HEK293T (cell line): ENCODE data around the gene CCDC87.
A peak's percentile ranks its signal among the peaks of the same experiment; 100 is the strongest.

ENCODE experiments used
- CTCF ChIA-PET: fragments of 350-600 bp; formaldehyde crosslinking; extraction: SDS; loops from one replicate; lab custom pipeline; 2021; ENCODE audit warnings: antibody characterized with exemption, inconsistent platforms; lab: Yijun Ruan, JAX
- POLR2A ChIA-PET: fragments of 350-600 bp; formaldehyde crosslinking; extraction: SDS; loops from one replicate; lab custom pipeline; 2020; ENCODE audit warnings: antibody characterized with exemption, inconsistent platforms; lab: Yijun Ruan, JAX
- DNase-seq: peaks from one replicate; pipeline ENCODE4 v3.0.0; 2012; ENCODE audit warnings: mixed read lengths; ENCODE audit errors: extremely low spot score
- ARNT ChIP-seq: fragments of 450-650 bp; IDR thresholded peaks from 2 replicates; pipeline ENCODE4 v1.6.1; 2017; ENCODE audit warnings: mild to moderate bottlenecking
- BHLHE40 ChIP-seq: fragments of 450-650 bp; IDR thresholded peaks from 2 replicates; pipeline ENCODE4 v1.6.1; 2016; ENCODE audit warnings: mild to moderate bottlenecking, moderate library complexity, borderline replicate concordance
- CTBP1 ChIP-seq: fragments of 450-650 bp; IDR thresholded peaks from 2 replicates; pipeline ENCODE4 v1.6.1; 2016; ENCODE audit warnings: borderline replicate concordance
- ELF4 ChIP-seq: fragments of 450-650 bp; IDR thresholded peaks from 2 replicates; pipeline ENCODE4 v1.6.1; 2017; ENCODE audit warnings: antibody characterized with exemption
- FOXA1 ChIP-seq: fragments of 450-650 bp; IDR thresholded peaks from 2 replicates; pipeline ENCODE4 v1.6.1; 2016; ENCODE audit warnings: mild to moderate bottlenecking
- FOXK2 ChIP-seq: fragments of 450-650 bp; IDR thresholded peaks from 2 replicates; pipeline ENCODE4 v1.6.1; 2016; ENCODE audit warnings: mild to moderate bottlenecking
- FOXM1 ChIP-seq: fragments of 450-650 bp; IDR thresholded peaks from 2 replicates; pipeline ENCODE4 v1.6.1; 2017; ENCODE audit warnings: mild to moderate bottlenecking, borderline replicate concordance
- HDGF ChIP-seq: fragments of 450-650 bp; IDR thresholded peaks from 2 replicates; pipeline ENCODE4 v1.6.1; 2017; ENCODE audit warnings: antibody characterized with exemption, borderline replicate concordance
- L3MBTL2 ChIP-seq: fragments of 450-650 bp; conservative IDR thresholded peaks from 2 replicates; pipeline ENCODE4 v1.6.1; 2016; ENCODE audit warnings: mild to moderate bottlenecking
- LEF1 ChIP-seq: fragments of 450-650 bp; IDR thresholded peaks from 2 replicates; pipeline ENCODE4 v1.6.1; 2017; ENCODE audit warnings: mild to moderate bottlenecking, borderline replicate concordance
- NFRKB ChIP-seq: fragments of 450-650 bp; IDR thresholded peaks from 2 replicates; pipeline ENCODE4 v1.6.1; 2016; ENCODE audit warnings: mild to moderate bottlenecking, moderate library complexity
- PKNOX1 ChIP-seq: fragments of 450-650 bp; IDR thresholded peaks from 2 replicates; pipeline ENCODE4 v1.6.1; 2016
- SP1 ChIP-seq: fragments of 450-650 bp; IDR thresholded peaks from 2 replicates; pipeline ENCODE4 v1.6.1; 2017
- SUZ12 ChIP-seq: fragments of 450-650 bp; IDR thresholded peaks from 2 replicates; pipeline ENCODE4 v1.6.1; 2016; ENCODE audit warnings: mild to moderate bottlenecking
- TARDBP ChIP-seq: fragments of 450-650 bp; IDR thresholded peaks from 2 replicates; pipeline ENCODE4 v1.6.1; 2016
- ZNF384 ChIP-seq: fragments of 450-650 bp; IDR thresholded peaks from 2 replicates; pipeline ENCODE4 v1.6.1; 2016

CCDC87 gene

GRCh38 chr11:66568124-66568916 lies 24.5 kb downstream of the CCDC87 start, which contains the start of gene CTSF:
CTSF (minus strand) TSS chr11:66568606; CDS start chr11:66568486, 120 bp downstream.
- TF ChIP-seq SUZ12 (no peak), BHLHE40 (no peak), CTBP1 (no peak), L3MBTL2 (peak; percentile 90), SP1 (no peak)

GRCh38 chr11:66567787-66568123 lies 25.1 kb downstream of the CCDC87 start:
- no peak for DNase-seq
- TF ChIP-seq SP1: no peak
- CTCF ChIA-PET: no interaction called here
- POLR2A ChIA-PET: interaction anchor here (1.5 kb wide), 3 partner anchors 10 to 110 kb away, joined by 3 to 7 read pairs (median 4); partner anchors contain the start of genes RBM4 and RBM4B

More at GRCh38 chr11:66568124-66568916, 24.5 kb downstream of the CCDC87 start, which contains the start of gene CTSF:
- DNase-seq: peak; percentile 74
- CTCF ChIA-PET: interaction anchor here (1.1 kb wide), 1 partner anchor 257 kb away, joined by 4 read pairs; no protein-coding TSS in a partner anchor
- POLR2A ChIA-PET: interaction anchor here (1.0 to 1.5 kb wide), 6 partner anchors 9 to 110 kb away, joined by 3 to 7 read pairs (median 4); partner anchors contain the start of genes RBM4, RBM4B and ZDHHC24

- TF ChIP-seq FOXM1: no peak
- TF ChIP-seq SP1: no peak
- TF ChIP-seq ZNF384: no peak
- no peak for TF ChIP-seq CTBP1
- no peak for TF ChIP-seq PKNOX1
- no peak for TF ChIP-seq HDGF
- TF ChIP-seq ARNT: no peak
- no peak for TF ChIP-seq LEF1
- no peak for TF ChIP-seq FOXA1
- TF ChIP-seq FOXK2: no peak
- no peak for TF ChIP-seq NFRKB
- TF ChIP-seq L3MBTL2: no peak
- DNase-seq: no peak
- ChIA-PET CTCF (no interaction called here), POLR2A (no interaction called here)
These were observed 26.6 kb downstream of the CCDC87 start for GRCh38 chr11:66566221-66566620.

GRCh38 chr11:66564984-66565383 lies 27.9 kb downstream of the CCDC87 start:
- no peak for DNase-seq
- TF ChIP-seq ZNF384 (no peak), TARDBP (no peak), FOXK2 (no peak), ARNT (no peak)
- ChIA-PET CTCF (interaction anchor here (0.7 kb wide), 1 partner anchor 806 kb away, joined by 4 read pairs; no protein-coding TSS in a partner anchor), POLR2A (no interaction called here)

GRCh38 chr11:66564538-66564937 lies 28.3 kb downstream of the CCDC87 start:
- ChIA-PET CTCF (interaction anchor here (0.7 kb wide), 1 partner anchor 806 kb away, joined by 4 read pairs; no protein-coding TSS in a partner anchor), POLR2A (no interaction called here)
- DNase-seq: no peak
- no peak for TF ChIP-seq ELF4
- no peak for TF ChIP-seq HDGF
- TF ChIP-seq FOXK2: no peak
- TF ChIP-seq L3MBTL2: no peak
- TF ChIP-seq BHLHE40: no peak
- no peak for TF ChIP-seq FOXM1
- TF ChIP-seq SP1: no peak
- TF ChIP-seq FOXA1: no peak
- no peak for TF ChIP-seq ARNT
- TF ChIP-seq SUZ12: no peak
- TF ChIP-seq TARDBP: no peak
- TF ChIP-seq PKNOX1: no peak
- TF ChIP-seq CTBP1: no peak
- TF ChIP-seq ZNF384: no peak
- TF ChIP-seq LEF1: no peak
- TF ChIP-seq NFRKB: no peak

GRCh38 chr11:66563832-66564231 lies 29.0 kb downstream of the CCDC87 start:
- ChIA-PET CTCF (no interaction called here), POLR2A (interaction anchor here (1.2 kb wide), 1 partner anchor 52 kb away, joined by 3 read pairs; the partner anchor contains the start of gene RBM14)
- no peak for DNase-seq
- TF ChIP-seq SUZ12 (no peak), LEF1 (no peak), FOXA1 (no peak), ZNF384 (no peak), NFRKB (no peak)

GRCh38 chr11:66562907-66563583 lies 29.8 kb downstream of the CCDC87 start:
- ChIA-PET CTCF (no interaction called here), POLR2A (interaction anchor here (1.2 to 2.0 kb wide), 2 partner anchors 17 to 53 kb away, joined by 3 to 4 read pairs; partner anchors contain the start of genes RBM14 and ZDHHC24)
- TF ChIP-seq SP1: no peak
- TF ChIP-seq ARNT: no peak
- no peak for TF ChIP-seq LEF1
- no peak for TF ChIP-seq FOXA1
- TF ChIP-seq PKNOX1: no peak
- TF ChIP-seq SUZ12: no peak
- no peak for TF ChIP-seq HDGF
- TF ChIP-seq FOXK2: no peak
- no peak for TF ChIP-seq L3MBTL2
- TF ChIP-seq NFRKB: no peak
- no peak for TF ChIP-seq ELF4
- TF ChIP-seq TARDBP: no peak
- no peak for TF ChIP-seq BHLHE40
- no peak for TF ChIP-seq CTBP1
- no peak for TF ChIP-seq FOXM1
- TF ChIP-seq ZNF384: no peak
- no peak for DNase-seq
